ENCODE results near the gene PRDM16. TPM values are rescaled to one million over a fixed set of nuclear protein-coding genes. Genes with fewer than 3 reads are reported as not detected.

Gene PRDM16
- polyA plus RNA-seq, 1 experiment = 0.06 TPM

DNA sequence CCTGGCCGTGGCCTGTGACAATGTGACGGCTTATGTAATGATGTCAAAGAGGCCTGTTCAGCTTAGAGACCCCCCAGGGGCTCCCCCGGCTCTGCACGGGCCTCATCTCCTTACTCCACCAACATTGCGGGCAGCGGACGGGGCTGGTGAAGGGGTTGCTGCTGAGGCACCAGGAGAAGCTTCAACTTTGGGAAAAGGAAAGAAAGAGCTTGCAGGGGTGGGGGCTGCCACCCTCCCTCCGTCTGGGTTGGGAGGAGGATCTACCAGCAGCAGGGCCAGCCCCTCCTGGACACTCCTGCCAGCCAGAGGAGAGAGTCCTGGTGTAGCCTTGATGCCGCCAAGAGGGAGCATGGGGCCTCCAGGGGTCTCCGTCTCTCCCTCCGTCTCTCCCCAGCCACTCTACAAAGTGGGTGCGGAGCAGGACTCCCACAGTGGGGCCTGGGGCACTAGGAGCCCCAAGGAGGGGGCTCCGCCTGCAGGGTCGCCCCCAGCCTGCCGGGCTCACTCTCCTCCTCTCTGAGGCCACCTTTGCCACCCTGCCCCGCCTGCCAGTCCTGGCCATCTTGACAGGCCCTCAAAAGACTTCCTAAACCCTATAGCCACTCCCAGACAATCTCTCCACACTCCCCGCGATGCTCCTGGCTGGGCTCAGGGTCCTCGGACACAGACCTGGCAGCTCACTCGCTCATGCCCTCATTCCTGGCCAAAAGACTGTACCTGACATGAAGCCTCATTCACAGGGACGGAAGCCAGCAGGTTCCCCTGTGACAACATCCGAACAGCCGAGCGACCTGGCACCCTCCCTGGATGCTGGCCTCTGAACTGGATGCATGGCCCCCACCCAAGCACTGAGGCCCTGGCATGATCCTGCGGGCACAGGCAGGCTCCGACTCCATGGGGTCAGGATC is 255.0 kb downstream of the PRDM16 start:
- H3K27ac ChIP-seq (ENCODE audit: low read depth, low read length) = no peak overlapping the region
- DNase-seq (ENCODE audit: low read depth, low spot score) = no peak
- CTCF ChIA-PET = no interaction called here

GRCh38 chr1:3324704-3325535 is 255.9 kb downstream of the PRDM16 start:
- DNase-seq (ENCODE audit: low read depth, low spot score) = no peak
- CTCF ChIA-PET = no interaction called here
- POLR2A ChIA-PET = no interaction called here
- TF ChIP-seq, protein P1, sequence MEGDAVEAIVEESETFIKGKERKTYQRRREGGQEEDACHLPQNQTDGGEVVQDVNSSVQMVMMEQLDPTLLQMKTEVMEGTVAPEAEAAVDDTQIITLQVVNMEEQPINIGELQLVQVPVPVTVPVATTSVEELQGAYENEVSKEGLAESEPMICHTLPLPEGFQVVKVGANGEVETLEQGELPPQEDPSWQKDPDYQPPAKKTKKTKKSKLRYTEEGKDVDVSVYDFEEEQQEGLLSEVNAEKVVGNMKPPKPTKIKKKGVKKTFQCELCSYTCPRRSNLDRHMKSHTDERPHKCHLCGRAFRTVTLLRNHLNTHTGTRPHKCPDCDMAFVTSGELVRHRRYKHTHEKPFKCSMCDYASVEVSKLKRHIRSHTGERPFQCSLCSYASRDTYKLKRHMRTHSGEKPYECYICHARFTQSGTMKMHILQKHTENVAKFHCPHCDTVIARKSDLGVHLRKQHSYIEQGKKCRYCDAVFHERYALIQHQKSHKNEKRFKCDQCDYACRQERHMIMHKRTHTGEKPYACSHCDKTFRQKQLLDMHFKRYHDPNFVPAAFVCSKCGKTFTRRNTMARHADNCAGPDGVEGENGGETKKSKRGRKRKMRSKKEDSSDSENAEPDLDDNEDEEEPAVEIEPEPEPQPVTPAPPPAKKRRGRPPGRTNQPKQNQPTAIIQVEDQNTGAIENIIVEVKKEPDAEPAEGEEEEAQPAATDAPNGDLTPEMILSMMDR (IDR thresholded peaks at IDR 0.05; ENCODE audit: low read depth, low read length) = no peak
- H3K9me3 ChIP-seq (ENCODE audit: control insufficient read depth, insufficient read depth, low read length) = peaks cover 23% of the 10 kb centered on the region; the same call in 1 of the 2 replicates
- no peak overlapping the region for H3K27ac ChIP-seq (ENCODE audit: low read depth, low read length)
- no peak overlapping the region for H3K4me3 ChIP-seq (ENCODE audit: low read depth, low read length)
- H3K27me3 ChIP-seq (ENCODE audit: control insufficient read depth, insufficient read depth, low read length) = peaks cover 2% of the 10 kb centered on the region

More for the DNA sequence above, 255.0 kb downstream of the PRDM16 start:
- peaks cover 23% of the 10 kb centered on the region; the same call in 1 of the 2 replicates for H3K9me3 ChIP-seq (ENCODE audit: control insufficient read depth, insufficient read depth, low read length)
- POLR2A ChIA-PET = no interaction called here
- H3K27me3 ChIP-seq (ENCODE audit: control insufficient read depth, insufficient read depth, low read length) = peaks cover 2% of the 10 kb centered on the region
- no peak overlapping the region for H3K4me3 ChIP-seq (ENCODE audit: low read depth, low read length)
- TF ChIP-seq, protein P1 (IDR thresholded peaks at IDR 0.05; ENCODE audit: low read depth, low read length) = no peak

- peaks cover 23% of the 10 kb centered on the region; the same call in 1 of the 2 replicates for H3K9me3 ChIP-seq (ENCODE audit: control insufficient read depth, insufficient read depth, low read length)
- no peak overlapping the region for H3K27ac ChIP-seq (ENCODE audit: low read depth, low read length)
- ChIA-PET POLR2A (no interaction called here), CTCF (interaction anchor here (0.6 kb wide), 1 partner anchor 686 kb away, joined by 3 read pairs; no protein-coding TSS in a partner anchor)
- H3K27me3 ChIP-seq (ENCODE audit: control insufficient read depth, insufficient read depth, low read length) = peaks cover 2% of the 10 kb centered on the region
- TF ChIP-seq, protein P1 (IDR thresholded peaks at IDR 0.05; ENCODE audit: low read depth, low read length) = no peak
- DNase-seq (ENCODE audit: low read depth, low spot score) = no peak
- no peak overlapping the region for H3K4me3 ChIP-seq (ENCODE audit: low read depth, low read length)
Measured at GRCh38 chr1:3326516-3327388, 257.7 kb downstream of the PRDM16 start.

GRCh38 chr1:3327389-3327702 is 258.3 kb downstream of the PRDM16 start:
- H3K27me3 ChIP-seq (ENCODE audit: control insufficient read depth, insufficient read depth, low read length) = no peaks in the 10 kb centered on the region
- TF ChIP-seq, protein P1 (IDR thresholded peaks at IDR 0.05; ENCODE audit: low read depth, low read length) = no peak
- POLR2A ChIA-PET = no interaction called here
- no peak overlapping the region for H3K4me3 ChIP-seq (ENCODE audit: low read depth, low read length)
- no peak overlapping the region for H3K27ac ChIP-seq (ENCODE audit: low read depth, low read length)
- CTCF ChIA-PET = no interaction called here
- peaks cover 23% of the 10 kb centered on the region; the same call in 1 of the 2 replicates for H3K9me3 ChIP-seq (ENCODE audit: control insufficient read depth, insufficient read depth, low read length)
- no peak for DNase-seq (ENCODE audit: low read depth, low spot score)

Data from AG04450 (cell line).